HG02938 (cell line): ENCODE results near the gene DPF3.
"Not testable (repeated sequence)": the region's sequence is repeated elsewhere in the genome, so short reads cannot be mapped to it uniquely, and the experiment has no call there.

Source experiments
- ATAC-seq: cut with Tn5 transposase; IDR thresholded peaks from one replicate; pipeline ENCODE4 v1.9.1; 2021; ENCODE audit warnings: mild to moderate bottlenecking, moderate library complexity; ENCODE audit not compliant: unreplicated experiment

Gene DPF3

DNA sequence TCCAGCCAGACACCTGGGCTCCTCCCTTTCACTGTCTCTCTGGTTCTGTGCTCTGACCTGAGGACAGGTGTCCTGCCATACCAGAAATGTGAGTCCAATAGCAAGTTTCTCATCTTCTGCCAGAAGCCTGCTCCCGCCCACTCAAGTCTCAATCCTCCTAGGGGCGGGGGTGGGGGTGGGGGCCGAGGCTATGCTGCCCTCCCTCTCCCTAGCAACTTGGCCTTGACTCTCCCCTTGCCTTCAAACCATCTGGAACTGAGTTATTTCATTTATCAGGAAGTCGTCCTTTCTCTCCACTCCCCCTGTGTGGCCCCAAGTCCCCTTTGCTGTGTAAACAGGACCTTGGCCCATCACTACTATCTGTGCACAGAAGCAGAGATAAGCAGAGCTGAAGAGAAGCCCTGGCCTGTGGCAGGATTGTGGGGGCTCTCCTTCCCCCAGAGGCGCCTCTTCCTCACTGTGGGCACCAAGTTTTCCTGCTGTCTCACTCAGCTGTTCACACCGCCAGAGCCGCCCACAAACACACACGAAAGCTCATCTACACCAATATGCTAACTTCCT is 117.1 kb downstream of the DPF3 start:
- ATAC-seq = no peak

DNA sequence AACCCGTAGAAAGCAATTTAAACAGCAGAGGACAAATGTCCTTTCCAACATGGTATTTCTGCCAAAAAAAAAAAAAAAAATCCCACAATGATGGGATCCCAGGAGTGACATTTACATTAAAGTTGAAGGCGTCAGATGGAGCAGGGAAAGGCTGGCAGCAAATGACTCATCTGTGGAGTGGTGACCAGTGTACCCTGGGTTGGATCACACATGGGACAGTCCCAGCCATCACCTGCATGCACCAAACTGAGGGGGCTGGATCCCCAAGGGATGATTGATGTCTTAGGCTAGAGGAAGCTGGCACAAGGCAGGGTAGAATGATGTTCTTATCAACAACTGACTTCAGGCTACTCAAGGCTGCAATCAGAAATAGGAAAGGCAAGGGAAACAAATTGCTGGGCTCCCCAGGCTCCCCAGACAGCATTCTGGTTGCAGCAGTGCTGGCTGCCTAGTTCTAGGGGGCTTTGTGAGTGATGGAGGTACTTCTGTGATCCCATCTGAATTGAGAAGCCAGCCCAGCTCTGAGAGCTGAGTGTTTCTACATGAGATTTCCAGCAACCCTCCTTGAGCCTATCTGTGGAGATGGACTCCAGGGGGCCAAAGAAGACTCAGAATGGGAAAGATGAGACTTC is 117.9 kb downstream of the DPF3 start:
- no peak for ATAC-seq

DNA sequence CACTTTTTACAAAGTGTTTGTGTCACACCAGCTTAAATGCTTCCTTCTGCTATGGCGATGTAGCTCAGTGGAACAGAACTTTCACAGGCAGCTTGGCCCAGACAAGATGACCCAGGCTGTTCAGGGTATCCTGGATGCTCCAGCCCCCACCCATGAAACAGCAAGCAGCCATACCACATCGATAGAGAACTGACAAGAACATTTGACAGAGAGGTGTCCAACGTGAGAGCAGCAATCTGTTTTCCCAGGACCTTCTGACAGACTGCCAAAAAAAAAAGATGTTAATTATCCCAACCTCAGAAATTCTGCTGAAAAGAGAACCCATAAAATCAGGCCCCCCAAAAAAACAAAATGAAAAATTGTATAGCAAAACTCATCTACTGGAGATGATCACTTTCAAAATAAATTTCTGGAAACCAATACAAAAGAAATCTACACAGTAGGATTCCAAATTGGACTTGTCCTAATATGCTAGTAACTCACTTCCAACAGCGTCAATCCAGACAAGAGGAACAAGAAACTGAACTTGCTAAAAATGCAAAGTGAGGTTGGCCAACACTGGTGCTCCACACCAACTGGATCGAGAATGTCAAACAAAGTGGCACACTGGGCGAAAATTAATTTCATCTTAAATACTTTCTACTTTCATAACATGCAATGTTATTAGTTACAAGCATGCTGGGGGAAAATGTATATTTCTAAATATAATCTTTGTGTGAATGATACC is 118.8 kb downstream of the DPF3 start:
- no peak for ATAC-seq

DNA sequence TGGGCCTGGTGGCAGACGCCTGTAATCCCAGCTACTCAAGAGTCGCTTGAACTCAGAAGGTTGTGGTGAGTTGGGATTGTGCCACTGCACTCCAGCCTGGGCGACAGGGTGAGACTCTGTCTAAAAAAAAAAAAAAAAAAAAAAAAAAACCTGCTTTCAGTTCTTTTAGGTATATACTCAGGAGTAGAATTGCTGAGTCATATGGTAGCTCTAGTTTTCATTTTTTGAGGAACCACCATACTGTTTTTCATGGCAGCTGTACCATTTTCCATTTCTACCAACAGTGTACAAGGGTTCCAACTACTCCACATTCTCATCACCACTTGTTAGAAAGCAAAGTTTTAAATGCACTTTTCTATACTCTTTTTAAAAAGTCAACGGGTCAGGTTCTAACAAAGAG is 119.8 kb downstream of the DPF3 start:
- ATAC-seq = no peak

DNA sequence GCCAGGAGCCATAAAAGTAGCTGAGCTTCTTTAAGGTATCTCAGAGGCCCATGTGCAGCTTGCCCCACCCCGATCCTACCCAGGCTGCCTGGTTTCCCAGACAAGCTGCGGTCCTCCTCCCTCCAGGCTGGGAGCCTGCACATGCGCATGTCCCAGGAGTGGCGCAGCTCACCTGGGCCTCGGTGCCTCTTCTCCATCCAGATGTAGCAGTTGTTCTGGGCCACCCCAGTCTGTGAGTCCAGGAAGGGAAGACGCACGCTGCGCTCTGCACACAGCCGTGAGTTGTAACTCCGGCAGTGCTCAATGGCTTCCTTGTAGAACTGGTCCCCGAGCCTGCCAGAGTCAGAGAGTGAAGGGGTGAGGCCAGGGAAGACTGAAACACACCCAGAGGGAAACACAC is 122.3 kb downstream of the DPF3 start:
- no peak for ATAC-seq

DNA sequence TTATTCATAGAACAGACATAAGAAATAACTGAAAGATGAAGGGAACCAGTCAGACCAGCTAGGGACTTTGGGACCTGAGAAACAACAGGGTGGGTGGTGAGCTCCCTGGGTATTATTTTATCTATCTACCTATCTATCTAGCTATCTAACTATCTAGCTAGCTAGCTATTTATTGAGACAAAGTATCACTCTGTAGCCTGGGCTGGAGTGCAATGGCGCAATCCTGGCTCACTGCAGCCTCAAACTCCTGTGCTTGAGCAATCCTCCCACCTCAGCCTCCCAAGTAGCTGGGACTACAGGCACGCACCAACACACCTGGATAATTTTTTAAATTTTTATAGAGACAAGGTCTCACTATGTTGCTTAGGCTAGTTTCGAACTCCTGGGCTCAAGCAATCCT is 127.6 kb downstream of the DPF3 start:
- ATAC-seq = no peak

DNA sequence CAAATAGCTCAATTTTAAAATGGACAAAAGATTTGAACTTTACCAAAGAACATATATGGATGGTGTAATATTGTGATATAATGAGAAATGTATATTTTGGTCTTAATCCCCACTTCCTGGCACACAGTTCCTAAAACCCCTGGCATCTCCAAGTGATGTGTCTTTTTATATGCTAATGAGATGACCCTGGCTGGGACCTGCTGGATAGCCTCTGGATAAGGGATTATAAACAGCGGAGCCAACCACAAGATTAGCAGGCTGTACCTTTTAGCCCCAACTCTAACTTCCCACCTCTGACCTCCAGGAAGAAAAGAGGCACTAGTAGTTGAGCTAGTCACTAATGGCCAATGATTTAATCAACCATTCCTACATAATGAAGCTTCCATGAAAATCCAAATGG is 130.0 kb downstream of the DPF3 start:
- no peak for ATAC-seq

DNA sequence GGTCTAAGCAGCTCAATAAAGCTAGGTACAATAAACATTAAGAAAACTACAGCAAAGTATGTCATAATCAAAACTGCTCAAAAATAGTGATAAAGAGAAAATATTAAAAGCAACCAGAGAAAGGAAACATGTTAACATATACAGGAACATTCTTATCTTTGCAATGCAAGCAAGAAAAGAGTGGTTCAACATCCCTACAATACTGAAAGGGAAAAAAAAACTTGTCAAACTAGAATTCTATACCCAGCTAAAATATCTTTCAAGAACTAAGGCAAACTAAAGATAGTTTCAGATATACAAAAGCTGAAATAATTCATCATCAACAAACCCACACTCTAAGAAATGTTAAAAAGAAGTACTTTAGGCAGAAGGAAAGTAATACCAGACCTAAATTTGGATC is 134.2 kb downstream of the DPF3 start:
- ATAC-seq = no peak

DNA sequence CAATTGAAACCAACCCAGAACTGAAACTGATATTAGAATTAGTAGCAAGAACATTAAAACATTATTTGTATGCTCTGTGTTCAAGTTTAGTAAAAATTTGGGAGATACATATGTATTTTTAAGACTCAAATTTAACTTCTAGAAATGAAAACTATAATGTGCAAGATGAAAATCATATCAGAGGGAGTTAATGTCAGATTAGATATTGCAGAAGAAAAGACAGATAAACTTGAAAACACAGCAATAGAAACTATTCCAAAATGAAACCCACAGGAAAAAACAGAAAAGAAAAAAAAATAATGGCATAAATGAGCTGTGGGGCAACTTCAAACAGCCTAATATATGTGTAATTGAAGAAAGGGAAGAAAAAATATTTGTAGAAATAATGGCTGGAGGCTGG is 134.9 kb downstream of the DPF3 start:
- no peak for ATAC-seq

DNA sequence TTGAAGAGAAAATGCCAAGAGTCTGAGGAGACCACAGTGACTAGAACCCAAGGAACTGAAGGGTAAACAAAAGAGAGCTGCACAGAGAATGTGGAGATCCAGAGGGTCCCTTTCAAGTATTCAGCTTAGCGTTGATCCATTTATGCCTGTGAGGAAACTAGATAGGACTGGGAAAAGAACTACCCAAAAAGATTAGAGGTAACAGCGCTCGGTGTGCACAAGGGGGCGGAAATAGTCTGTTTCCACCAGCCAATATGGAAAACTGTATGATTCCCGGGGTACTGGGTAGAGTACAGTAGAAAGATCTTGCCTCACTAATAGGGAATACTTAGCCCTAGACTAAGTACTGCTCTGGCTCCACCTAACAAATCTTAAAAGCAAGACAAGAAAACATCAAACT is 135.5 kb downstream of the DPF3 start:
- no peak for ATAC-seq

DNA sequence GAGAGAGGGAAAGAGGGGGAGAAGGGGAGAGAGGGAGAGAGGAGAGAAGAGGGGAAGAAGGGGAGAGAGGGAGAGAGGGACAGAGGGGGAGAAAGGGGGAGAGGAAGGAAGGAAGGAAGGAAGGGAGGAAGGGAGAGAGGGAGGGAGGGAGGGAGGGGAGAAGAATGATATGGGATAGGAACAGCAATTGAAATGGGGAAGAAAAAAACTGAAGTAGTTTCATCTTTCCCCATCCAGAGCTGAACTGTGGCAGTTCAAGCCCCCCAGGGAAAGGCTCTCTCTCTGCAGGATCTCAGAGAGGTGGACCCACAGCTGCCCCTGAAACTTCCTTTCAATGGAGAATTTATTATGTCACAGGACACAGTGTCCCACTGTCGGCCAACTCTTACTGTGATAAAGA is 136.9 kb downstream of the DPF3 start:
- no peak for ATAC-seq

DNA sequence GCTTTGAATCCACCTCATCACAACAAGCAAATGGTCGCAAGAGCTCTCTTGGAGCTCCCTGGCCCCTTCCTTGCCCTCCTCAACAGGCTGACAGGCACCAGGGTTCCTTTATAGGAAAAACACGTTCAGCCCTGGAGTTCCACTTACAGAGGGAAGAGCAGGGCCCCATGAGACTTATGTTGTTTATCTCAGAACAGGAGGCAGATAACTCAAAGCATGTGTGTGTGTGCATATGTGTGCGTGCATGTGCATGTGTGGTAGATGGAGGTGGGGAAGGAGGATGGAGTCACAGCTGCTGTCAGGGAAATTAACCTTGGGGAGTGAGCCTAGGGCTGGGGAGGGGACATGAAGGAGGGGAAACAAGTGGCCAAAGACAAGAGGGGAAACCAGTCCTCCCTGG is 138.1 kb downstream of the DPF3 start:
- no peak for ATAC-seq

DNA sequence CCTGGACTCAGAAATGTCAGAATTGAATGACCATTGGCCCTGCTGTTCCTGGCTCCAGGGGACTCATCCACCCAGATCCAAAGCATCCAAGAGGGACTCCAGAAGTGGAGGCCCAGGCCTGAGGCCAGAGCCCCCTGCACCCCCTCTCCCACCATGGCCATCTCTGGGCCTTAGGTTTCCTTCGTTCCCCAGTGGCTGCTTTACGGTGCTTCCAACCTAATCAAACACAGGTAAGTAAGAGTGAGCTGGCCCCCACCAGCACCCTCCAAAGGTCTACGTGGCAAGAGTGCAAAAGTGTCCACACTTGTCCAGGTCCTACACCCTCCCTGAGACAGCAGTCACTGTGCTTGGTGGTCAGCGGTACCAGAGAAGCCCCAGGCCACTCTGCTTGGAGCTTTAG is 139.0 kb downstream of the DPF3 start:
- no peak for ATAC-seq

DNA sequence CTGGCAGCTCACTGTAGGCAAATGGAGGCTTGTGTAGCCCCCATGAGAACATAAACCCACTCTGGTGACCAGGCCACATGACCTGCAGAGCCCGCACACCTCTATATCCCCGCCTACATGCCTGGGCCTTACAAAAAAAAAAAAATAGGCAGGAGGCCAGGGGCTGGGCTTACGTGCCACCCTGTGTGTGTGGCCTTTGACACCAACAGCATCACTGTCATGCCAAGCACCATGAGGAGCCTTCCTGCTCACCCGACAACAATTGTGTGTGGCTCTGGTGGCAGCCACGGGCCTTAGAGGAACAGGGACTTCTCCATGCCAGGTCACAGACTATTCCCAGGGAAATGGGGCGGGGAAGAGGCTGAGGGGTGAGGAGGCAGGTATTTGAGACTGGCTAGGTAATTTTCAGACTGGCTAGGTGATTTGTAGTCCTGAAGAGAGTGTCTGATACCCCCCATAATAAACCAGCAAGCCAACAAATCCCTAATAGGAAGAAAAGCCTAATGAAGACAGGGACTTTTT is 140.0 kb downstream of the DPF3 start:
- ATAC-seq = no peak

DNA sequence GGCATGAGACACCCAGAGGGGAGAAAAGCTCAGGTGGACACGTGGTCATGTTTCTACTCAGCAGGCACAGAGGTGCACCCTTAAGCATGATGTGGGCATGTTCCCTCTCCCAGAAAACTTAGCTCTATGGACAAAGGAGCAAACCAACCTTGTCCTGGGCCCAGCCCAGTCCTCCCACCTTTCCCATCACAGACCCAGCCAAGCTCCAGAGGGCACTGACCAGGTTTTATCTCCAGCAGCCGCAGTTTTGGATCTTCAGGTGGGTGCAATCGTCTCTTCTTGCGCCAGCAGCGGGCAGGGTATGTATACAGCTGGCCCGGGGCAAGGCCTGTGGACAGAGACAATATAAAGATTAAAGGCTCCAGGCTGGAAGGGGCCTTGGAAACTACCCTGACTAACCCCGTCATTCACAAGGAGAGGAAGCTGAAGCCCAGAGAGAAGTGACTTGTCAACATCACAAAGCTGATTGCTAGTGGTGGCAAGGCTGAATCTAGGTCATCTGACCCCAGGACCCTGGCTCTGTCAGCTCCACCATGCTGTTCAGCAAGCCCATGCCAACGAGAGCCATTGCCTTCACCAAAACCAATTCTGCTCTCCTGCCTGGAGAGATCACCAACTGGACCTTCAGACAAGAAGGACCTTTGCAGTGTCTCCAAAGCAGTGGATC is 140.7 kb downstream of the DPF3 start:
- ATAC-seq = no peak

DNA sequence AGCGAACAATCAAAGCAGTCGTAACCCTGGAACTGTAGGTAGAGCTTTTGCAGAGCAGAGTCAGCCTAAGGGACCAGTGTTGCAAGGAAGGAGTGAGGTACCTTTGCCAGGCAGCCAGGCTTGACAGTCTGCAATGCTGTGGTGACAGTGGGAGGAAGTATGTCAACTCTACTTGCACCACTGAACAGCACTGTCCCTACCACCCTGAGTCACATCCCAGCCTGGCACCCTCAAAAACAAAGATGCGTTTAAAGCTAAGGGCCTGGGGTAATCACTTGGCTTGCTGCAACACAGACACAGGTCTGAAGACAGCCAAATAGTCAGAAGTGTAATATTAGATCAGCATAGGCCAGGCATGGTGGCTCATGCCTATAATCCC is 141.9 kb downstream of the DPF3 start:
- no peak for ATAC-seq

DNA sequence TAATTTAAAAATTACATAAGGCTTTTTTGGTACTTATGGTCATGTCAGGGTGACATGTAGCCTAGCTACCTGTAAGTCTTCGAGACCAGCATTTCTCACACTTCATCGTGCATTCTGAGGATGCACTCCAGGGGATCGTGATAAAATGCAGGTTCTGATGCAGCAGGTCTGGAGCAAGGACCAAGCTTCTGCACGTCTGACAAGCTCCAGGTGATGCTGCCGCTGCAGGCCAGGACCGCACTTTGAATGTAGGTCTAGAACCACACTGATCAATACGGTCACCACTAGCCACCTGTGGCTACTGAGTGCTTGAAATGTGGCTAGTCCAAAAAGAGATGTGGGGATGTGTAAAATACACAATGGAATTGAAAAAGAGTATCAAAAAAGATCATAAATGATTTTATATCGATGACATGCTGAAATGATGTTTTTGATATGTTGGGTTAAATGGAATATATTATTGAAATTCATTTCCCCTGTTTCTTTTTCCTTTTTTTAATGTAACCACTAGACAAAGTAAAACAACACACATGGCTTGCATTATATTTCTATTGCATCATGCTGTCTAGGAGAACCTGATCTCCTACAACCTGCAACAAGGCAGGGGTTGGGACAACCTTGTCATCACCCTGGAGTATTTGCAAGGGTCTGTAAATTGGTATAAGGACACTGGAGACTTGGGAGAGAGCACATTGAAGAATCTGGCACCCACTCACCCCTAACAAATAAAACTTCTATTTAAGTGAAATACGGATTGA is 142.4 kb downstream of the DPF3 start:
- no peak for ATAC-seq

DNA sequence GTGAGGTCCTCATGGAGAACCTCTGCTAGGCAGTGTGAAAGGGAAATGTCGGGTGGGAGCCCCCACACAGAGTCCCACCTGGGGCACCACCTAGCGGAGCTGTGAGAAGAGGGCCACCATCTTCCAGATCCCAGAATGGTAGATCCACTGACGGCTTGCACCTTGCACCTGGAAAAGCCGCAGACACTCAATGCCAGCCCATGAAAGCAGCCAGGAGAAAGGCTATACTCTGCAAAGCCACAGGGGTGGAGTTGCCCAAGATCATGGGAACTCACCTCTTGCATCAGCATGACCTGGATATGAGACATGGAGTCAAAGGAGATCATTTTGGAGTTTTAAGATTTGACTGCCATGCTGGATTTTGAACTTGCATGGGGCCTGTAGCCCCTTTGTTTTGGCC is 145.0 kb downstream of the DPF3 start:
- ATAC-seq = not testable (repeated sequence)

DNA sequence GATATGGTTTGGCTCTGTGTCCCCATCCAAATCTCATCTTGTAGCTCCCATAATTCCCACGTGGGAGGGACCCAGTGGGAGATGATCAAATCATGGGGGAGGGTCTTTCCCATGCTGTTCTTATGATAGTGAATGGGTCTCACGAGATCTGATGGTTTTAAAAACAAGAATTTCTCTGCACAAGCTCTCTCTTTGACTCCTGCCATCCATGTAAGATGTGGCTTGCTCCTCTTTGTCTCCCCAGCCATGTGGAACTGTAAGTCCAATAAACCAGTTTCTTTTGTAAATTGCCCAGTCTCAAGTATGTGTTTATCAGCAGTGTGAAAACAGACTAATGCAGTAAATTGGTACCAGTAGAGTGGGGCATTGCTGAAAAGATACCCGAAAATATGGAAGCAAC is 146.2 kb downstream of the DPF3 start:
- no peak for ATAC-seq

DNA sequence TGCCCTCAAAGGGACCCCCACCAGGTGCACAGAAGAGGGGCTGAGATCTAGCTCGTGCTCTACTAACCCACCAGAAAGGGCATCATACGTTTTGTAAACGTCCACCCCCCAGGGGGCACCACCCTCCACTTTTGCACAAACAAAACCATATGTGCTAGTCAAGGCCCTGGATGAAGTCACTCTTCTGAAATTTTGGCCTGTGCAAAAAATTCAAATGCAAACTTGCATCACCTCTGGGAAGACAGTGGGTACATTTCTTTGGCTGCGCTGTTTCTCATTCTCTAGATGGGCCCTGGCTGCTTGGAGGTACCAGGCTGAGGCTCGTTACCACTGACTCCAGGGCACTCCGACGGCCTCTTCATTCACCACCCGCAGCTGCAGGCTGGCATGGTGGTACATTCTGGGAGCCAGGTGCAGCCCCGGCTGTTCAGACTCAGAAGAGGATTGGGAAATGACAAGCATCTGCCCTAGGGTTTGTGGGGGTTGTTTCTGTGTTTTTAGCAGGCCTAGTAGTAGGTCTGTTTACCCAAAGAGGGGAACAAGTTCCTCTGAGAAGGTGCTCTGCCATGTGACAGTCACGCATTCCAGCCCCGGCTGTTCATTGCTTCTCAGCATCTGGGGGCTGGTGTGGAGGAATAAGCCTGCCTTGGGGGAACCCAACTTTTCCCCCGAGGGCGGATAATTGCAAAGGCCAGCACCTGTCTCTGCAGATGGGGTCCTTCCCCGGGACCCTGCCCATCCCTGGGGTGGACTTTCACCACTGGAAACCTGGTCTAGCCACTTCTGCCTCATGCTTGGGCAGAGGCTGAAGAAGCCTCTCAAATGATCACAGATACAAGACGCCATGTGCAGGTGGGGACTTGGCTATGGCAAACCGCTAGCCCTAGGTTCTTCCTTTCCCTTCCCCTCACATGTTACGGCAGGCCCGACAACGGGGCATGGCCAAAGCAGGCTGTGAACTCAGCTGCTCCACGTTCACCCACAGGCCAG is 147.6 kb downstream of the DPF3 start:
- no peak for ATAC-seq
